HepG2 (cell line): ENCODE measurements around the gene P2RX3. TPM values are rescaled to one million over a fixed set of nuclear protein-coding genes. Genes with fewer than 3 reads are reported as not detected.

Experiments
- BRCA1 ChIP-seq: sonication (generic); formaldehyde crosslinking; IDR thresholded peaks from 2 replicates; pipeline ENCODE4 v1.4.0; 2020; ENCODE audit warnings: missing genetic modification reagents
- ESRRA ChIP-seq: sonication (generic); formaldehyde crosslinking; IDR thresholded peaks from 2 replicates; pipeline ENCODE4 v1.5.1; 2020; ENCODE audit warnings: mild to moderate bottlenecking, low read depth, missing genetic modification reagents
- HNRNPUL1 ChIP-seq: fragments of 200-400 bp; formaldehyde crosslinking; IDR thresholded peaks from 2 replicates; pipeline ENCODE4 v1.6.1; 2017; ENCODE audit warnings: low read depth, mild to moderate bottlenecking, low read length, moderate library complexity
- HOXA5 ChIP-seq: sonication (generic); formaldehyde crosslinking; IDR thresholded peaks from 2 replicates; pipeline ENCODE4 v1.4.0; 2020; ENCODE audit warnings: missing genetic modification reagents
- KAT8 ChIP-seq: IDR thresholded peaks from 2 replicates; pipeline ENCODE4 v1.6.1; 2016; ENCODE audit warnings: missing genetic modification reagents, missing compliant biosample characterization
- MIXL1 ChIP-seq: IDR thresholded peaks from 2 replicates; pipeline ENCODE4 v1.6.1; 2016
- PCBP2 ChIP-seq: fragments of 200-400 bp; formaldehyde crosslinking; optimal IDR thresholded peaks from 2 replicates; pipeline ENCODE3; 2018; ENCODE audit warnings: low read length, low read depth; ENCODE audit not compliant: poor library complexity, severe bottlenecking
- RBM22 ChIP-seq: fragments of 200-400 bp; formaldehyde crosslinking; optimal IDR thresholded peaks from 2 replicates; pipeline ENCODE3; 2017; ENCODE audit warnings: mild to moderate bottlenecking, low read length, moderate library complexity
- SP2 ChIP-seq: sonication (generic); formaldehyde crosslinking; IDR thresholded peaks from 2 replicates; pipeline ENCODE4 v1.5.1; 2020; ENCODE audit warnings: mild to moderate bottlenecking, missing genetic modification reagents
- SP5 ChIP-seq: IDR thresholded peaks from 2 replicates; pipeline ENCODE4 v1.6.1; 2016; ENCODE audit warnings: low read depth, borderline replicate concordance
- TAF1 ChIP-seq: sonication (generic); formaldehyde crosslinking; IDR thresholded peaks from 2 replicates; pipeline ENCODE4 v1.4.0; 2020; ENCODE audit warnings: missing genetic modification reagents
- ZBTB1 ChIP-seq: sonication (generic); formaldehyde crosslinking; IDR thresholded peaks from 2 replicates; pipeline ENCODE4 v1.4.0; 2020; ENCODE audit warnings: missing genetic modification reagents, borderline replicate concordance
- ZBTB21 ChIP-seq: sonication (generic); formaldehyde crosslinking; IDR thresholded peaks from 2 replicates; pipeline ENCODE4 v1.4.0; 2020; ENCODE audit warnings: missing genetic modification reagents
- ZMAT3 ChIP-seq: sonication (generic); formaldehyde crosslinking; conservative IDR thresholded peaks from 2 replicates; pipeline ENCODE4 v1.7.0; 2021; ENCODE audit warnings: missing genetic modification reagents
- ZNF12 ChIP-seq: sonication (generic); formaldehyde crosslinking; IDR thresholded peaks from 2 replicates; pipeline ENCODE4 v1.5.0; 2020; ENCODE audit warnings: missing genetic modification reagents
- ZNF160 ChIP-seq: sonication (generic); formaldehyde crosslinking; IDR thresholded peaks from 2 replicates; pipeline ENCODE4 v1.8.0; 2022; ENCODE audit warnings: mild to moderate bottlenecking, inconsistent platforms, missing genetic modification reagents
- ZNF20 ChIP-seq: sonication (generic); formaldehyde crosslinking; IDR thresholded peaks from 2 replicates; pipeline ENCODE4 v1.4.0; 2020; ENCODE audit warnings: mild to moderate bottlenecking, moderate library complexity, missing genetic modification reagents
- ZNF225 ChIP-seq: sonication (generic); formaldehyde crosslinking; IDR thresholded peaks from 2 replicates; pipeline ENCODE4 v1.4.0; 2020; ENCODE audit warnings: mild to moderate bottlenecking, missing genetic modification reagents
- ZNF775 ChIP-seq: sonication (generic); formaldehyde crosslinking; IDR thresholded peaks from 2 replicates; pipeline ENCODE4 v1.4.0; 2020; ENCODE audit warnings: missing genetic modification reagents, mild to moderate bottlenecking, moderate library complexity, borderline replicate concordance
- ZZZ3 ChIP-seq: sonication (generic); formaldehyde crosslinking; IDR thresholded peaks from 2 replicates; pipeline ENCODE4 v1.4.0; 2020; ENCODE audit warnings: missing genetic modification reagents, mild to moderate bottlenecking, borderline replicate concordance
- polyA plus RNA-seq, 8 experiments: library from polyadenylated mRNA; depleted of rRNA in 3 of 8; stranded (reverse) in 7 of 8; unstranded in 1 of 8; fragments of >200 nt; fragmentation: Illumina TruSeq in 4 of 8; extraction: Trizol in 4 of 8; gene quantifications; 2 replicates each; pipeline versions ENCODE4 v1.2.1 to v1.2.3, GENCODE V29; 2011 to 2016; ENCODE audit warnings: low read depth in 4 of 8, missing spikeins in 1 of 8, mixed read lengths in 1 of 8; ENCODE audit not compliant: insufficient read depth in 1 of 8
- total RNA-seq, 5 experiments: library from RNA; depleted of rRNA; stranded (reverse); fragments of >200 nt; fragmentation: Illumina TruSeq; extraction: Trizol; gene quantifications; 2 replicates each; pipeline ENCODE4 v1.2.3, GENCODE V29; 2016; ENCODE audit warnings: low read depth in 1 of 5
- TF ChIP-seq, protein P1 (sequence below): sonication (generic); formaldehyde crosslinking; IDR thresholded peaks from 2 replicates; pipeline ENCODE4 v1.5.0; 2020; ENCODE audit warnings: mild to moderate bottlenecking, missing genetic modification reagents, borderline replicate concordance
- TF ChIP-seq, protein P2 (sequence below): sonication (generic); formaldehyde crosslinking; IDR thresholded peaks from 2 replicates; pipeline ENCODE4 v1.8.1; 2022; ENCODE audit warnings: mild to moderate bottlenecking, missing genetic modification reagents
- TF ChIP-seq, protein P3 (sequence below): sonication (generic); formaldehyde crosslinking; IDR thresholded peaks from 2 replicates; pipeline ENCODE4 v1.9.0; 2022; ENCODE audit warnings: missing genetic modification reagents, mild to moderate bottlenecking, borderline replicate concordance
- TF ChIP-seq, protein P4 (sequence below): sonication (generic); formaldehyde crosslinking; IDR thresholded peaks from 2 replicates; pipeline ENCODE4 v1.4.0; 2020; ENCODE audit warnings: missing genetic modification reagents

Gene P2RX3
- total and polyA plus RNA-seq, 2 of the 13 experiments (the other 11 are each of a cell fraction or from before 2014, with no cell fraction given) = 0.08 TPM; not detected in 1

DNA sequence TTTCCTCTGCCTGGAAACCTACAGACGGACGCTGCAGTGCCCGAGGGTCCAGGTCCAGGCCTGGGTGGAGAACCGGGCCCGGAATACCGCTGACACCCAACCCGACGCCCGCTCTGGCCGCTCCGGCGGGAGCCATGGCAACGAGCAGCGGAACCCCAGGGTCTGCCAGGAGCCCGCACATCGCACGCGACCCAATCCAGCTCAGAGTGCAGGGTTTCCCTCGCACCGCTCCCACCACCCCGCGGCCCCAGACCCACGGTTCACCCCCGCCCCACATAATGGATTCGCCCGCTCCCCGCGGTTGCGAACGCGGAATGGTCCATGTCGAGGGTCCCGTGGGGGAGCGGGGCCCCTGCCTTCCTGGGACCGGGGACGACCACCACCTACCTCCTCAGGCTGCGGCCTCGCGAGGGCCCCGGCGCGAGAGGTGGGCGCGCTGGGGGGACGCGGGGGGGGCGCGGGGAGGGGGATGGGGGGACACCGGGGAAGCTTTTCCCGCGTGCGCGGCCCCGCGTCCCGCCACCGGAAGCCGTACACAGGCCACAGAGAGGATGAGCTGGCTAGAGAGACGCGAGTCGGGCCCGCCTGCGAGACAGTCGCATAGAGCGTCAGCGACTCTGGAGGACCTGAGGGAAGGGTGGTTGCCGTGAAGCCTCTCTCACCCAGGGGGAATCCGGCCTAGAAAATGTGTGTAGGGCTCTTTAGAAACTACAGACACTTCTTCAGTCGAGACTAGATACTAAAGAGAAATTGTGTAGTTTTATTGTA lies 2.6 kb upstream of the P2RX3 start, which contains the start of gene SSRP1 (continued):
- TF ChIP-seq, protein P1, sequence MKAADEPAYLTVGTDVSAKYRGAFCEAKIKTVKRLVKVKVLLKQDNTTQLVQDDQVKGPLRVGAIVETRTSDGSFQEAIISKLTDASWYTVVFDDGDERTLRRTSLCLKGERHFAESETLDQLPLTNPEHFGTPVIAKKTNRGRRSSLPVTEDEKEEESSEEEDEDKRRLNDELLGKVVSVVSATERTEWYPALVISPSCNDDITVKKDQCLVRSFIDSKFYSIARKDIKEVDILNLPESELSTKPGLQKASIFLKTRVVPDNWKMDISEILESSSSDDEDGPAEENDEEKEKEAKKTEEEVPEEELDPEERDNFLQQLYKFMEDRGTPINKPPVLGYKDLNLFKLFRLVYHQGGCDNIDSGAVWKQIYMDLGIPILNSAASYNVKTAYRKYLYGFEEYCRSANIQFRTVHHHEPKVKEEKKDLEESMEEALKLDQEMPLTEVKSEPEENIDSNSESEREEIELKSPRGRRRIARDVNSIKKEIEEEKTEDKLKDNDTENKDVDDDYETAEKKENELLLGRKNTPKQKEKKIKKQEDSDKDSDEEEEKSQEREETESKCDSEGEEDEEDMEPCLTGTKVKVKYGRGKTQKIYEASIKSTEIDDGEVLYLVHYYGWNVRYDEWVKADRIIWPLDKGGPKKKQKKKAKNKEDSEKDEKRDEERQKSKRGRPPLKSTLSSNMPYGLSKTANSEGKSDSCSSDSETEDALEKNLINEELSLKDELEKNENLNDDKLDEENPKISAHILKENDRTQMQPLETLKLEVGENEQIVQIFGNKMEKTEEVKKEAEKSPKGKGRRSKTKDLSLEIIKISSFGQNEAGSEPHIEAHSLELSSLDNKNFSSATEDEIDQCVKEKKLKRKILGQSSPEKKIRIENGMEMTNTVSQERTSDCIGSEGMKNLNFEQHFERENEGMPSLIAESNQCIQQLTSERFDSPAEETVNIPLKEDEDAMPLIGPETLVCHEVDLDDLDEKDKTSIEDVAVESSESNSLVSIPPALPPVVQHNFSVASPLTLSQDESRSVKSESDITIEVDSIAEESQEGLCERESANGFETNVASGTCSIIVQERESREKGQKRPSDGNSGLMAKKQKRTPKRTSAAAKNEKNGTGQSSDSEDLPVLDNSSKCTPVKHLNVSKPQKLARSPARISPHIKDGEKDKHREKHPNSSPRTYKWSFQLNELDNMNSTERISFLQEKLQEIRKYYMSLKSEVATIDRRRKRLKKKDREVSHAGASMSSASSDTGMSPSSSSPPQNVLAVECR (CRISPR knock-in tag) = peak; percentile 79
- TF ChIP-seq KAT8 (CRISPR knock-in tag) (peak; percentile 90), ZNF225 (CRISPR knock-in tag) (no peak; the same call in 1 of the 2 replicates), SP5 (no peak), TAF1 (CRISPR knock-in tag) (peak; percentile 62; the same call in 1 of the 2 replicates), PCBP2 (no peak), ZBTB21 (CRISPR knock-in tag) (no peak), MIXL1 (CRISPR knock-in tag) (no peak), ZNF12 (CRISPR knock-in tag) (0 out of 2 replicates have a peak, but pooled peaks have one; percentile 14), ZNF20 (no peak), ESRRA (CRISPR knock-in tag) (no peak), ZNF775 (no peak), ZMAT3 (CRISPR knock-in tag) (no peak), SP2 (CRISPR knock-in tag) (peak; percentile 47; the same call in 1 of the 2 replicates), ZZZ3 (CRISPR knock-in tag) (no peak; the same call in 1 of the 2 replicates), HNRNPUL1 (no peak), RBM22 (no peak), BRCA1 (no peak), HOXA5 (CRISPR knock-in tag) (no peak), ZBTB1 (CRISPR knock-in tag) (no peak), ZNF160 (CRISPR knock-in tag) (no peak)
- TF ChIP-seq, protein P2, sequence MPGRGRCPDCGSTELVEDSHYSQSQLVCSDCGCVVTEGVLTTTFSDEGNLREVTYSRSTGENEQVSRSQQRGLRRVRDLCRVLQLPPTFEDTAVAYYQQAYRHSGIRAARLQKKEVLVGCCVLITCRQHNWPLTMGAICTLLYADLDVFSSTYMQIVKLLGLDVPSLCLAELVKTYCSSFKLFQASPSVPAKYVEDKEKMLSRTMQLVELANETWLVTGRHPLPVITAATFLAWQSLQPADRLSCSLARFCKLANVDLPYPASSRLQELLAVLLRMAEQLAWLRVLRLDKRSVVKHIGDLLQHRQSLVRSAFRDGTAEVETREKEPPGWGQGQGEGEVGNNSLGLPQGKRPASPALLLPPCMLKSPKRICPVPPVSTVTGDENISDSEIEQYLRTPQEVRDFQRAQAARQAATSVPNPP (CRISPR knock-in tag) = no peak
- TF ChIP-seq, protein P3, sequence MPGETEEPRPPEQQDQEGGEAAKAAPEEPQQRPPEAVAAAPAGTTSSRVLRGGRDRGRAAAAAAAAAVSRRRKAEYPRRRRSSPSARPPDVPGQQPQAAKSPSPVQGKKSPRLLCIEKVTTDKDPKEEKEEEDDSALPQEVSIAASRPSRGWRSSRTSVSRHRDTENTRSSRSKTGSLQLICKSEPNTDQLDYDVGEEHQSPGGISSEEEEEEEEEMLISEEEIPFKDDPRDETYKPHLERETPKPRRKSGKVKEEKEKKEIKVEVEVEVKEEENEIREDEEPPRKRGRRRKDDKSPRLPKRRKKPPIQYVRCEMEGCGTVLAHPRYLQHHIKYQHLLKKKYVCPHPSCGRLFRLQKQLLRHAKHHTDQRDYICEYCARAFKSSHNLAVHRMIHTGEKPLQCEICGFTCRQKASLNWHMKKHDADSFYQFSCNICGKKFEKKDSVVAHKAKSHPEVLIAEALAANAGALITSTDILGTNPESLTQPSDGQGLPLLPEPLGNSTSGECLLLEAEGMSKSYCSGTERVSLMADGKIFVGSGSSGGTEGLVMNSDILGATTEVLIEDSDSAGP (CRISPR knock-in tag) = peak; percentile 34; the same call in 1 of the 2 replicates
- TF ChIP-seq, protein P4, sequence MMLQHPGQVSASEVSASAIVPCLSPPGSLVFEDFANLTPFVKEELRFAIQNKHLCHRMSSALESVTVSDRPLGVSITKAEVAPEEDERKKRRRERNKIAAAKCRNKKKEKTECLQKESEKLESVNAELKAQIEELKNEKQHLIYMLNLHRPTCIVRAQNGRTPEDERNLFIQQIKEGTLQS (CRISPR knock-in tag) = no peak
